Activated naive CD4-positive, alpha-beta T cell treated with anti-CD3 and anti-CD28 coated beads, Interleukin-2, amount 50 U/mL, for 16 hours (primary cell): ENCODE measurements around the gene BPIFB3.
"Not testable (repeated sequence)": the region's sequence is repeated elsewhere in the genome, so short reads cannot be mapped to it uniquely, and the experiment has no call there.

Experiments used
- DNase-seq: peaks from one replicate; pipeline ENCODE4 v3.0.0-alpha.2; 2020

Gene BPIFB3

DNA sequence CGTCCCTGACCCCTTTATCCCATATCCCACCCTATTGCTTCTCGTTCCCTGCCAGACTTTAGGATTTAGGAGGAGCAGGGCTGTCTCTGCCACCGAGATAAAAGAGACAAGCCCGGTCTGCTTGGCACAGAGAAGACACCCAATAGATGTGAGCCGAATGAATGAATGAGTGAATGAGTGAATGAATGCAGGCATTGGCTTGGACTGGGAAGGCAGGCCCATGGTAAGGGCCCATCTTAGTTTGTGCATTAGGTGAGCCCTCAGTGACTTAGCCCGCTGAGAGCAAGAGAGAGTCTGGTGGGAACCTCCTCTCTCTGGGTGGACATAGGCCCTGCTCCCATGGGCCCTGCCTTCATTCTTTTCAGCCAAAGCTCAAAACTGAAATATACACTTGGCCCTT lies 23.1 kb upstream of the BPIFB3 start:
- no peak for DNase-seq

DNA sequence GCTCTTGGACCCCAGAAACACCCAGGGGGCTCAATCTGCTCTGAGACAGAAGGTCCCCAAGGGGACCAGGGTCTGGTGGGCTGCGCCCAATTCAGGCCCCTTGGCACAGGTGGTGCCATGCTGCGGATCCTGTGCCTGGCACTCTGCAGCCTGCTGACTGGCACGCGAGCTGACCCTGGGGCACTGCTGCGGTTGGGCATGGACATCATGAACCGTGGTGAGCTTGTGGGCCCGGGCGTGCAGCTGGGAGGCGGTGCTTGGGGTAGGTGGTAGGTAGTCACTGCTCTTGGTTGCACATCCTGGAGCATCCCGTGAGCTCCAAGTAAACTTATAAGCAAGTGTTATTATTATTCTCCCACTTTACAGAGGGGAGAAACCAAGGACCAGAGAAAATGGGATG lies 22.2 kb upstream of the BPIFB3 start, which contains the start of gene BPIFB6:
BPIFB6 (plus strand) TSS at position 118 of the 400 bp plus-strand sequence; CDS start at position 118, 0 bp downstream.
- DNase-seq: no peak

DNA sequence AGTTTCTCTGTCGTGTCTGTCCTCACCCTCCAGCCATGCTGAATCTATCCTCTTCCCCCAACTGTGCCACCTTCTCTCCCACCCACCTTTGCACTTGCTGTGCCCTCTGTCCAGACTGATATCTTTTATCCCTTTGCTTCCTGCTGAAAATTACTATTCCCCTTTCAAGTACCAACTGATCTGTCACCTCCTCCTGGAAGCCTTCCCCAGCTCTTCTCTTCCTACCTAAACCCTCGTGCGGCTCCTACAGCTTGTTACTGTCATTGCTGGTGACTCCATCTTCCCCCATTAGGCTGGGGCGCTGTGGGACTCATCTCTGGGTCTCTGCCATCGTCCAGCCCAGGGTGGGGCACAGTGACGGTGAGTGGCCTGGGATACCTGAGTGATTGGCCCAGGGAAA lies 21.1 kb upstream of the BPIFB3 start:
- DNase-seq: no peak

DNA sequence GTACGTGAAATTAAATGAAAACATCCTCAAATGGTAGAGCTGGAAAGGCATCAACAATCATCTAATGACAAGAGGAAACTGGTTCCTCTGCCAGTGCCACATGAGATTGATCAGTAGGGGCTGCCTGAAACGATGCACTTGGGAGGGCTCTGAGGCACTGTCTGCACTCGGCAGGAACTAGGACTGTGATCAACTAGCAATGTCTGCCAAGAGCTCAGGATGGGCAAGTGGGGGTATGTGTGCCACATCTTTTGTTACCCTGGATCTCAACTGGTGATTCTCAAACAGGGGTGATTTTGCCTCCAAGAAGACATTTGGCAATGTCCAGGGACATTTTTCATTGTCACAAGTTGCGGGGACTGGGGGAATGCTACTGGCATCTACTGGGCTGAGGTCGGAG lies 20.3 kb upstream of the BPIFB3 start:
- no peak for DNase-seq

DNA sequence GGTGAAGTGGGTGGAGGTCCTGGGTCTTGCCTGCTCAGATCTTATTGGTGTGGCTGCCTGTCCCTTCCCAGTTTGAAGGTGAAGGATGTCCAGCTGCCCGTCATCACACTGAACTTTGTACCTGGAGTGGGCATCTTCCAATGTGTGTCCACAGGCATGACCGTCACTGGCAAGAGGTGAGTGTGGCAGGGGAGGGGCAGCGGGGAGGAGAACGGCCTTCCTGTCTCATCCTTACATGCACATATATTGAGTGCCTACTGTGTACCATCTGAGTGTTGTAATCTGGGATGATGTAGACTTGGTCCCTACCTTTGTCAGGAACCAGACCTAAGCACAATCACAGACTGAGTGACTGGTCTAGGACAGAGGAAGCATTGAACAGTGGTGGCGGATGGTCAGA lies 19.6 kb upstream of the BPIFB3 start:
- DNase-seq: no peak

DNA sequence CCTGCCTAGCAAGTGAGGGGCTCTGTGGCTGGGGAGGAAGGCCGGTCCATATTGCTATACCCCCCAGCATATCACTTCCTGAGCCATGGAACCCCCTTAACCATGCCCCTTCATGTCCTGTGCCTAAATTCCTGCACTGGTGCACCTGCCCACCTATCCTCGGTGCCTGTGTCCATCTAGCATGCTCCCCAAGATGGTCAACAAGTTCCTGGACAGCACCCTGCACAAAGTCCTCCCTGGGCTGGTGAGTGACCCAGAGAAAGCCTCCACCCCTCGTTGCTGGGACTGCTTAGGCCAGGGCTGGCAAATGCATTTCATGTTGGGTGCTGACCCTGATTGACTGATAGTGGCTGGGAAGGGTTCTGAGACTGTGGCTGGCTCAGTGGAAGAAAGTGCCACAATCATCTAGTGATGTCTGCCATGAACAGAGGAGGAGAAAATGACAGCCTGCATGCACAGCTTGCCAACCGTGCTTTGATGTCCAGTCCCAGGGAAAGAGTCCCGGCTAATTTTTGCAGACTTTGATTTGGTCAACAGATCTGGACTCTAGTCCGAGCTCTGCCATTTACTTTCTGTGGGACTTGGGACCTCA lies 18.7 kb upstream of the BPIFB3 start:
- no peak for DNase-seq

DNA sequence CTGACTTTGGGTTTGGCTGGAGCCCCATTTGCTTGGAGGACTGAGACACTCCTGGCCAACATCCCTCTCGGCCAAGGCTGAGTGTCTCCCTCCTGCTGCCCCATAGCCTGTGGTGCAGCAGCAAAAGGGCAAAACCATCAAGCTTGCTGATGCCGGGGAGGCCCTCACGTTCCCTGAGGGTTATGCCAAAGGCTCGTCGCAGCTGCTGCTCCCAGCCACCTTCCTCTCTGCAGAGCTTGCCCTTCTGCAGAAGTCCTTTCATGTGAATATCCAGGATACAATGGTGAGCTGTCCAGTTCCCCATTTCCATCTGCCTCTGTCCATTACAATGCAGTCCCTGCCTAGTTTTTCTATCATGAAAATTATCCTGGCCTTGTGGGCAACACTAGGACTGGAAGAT lies 16.2 kb upstream of the BPIFB3 start:
- no peak for DNase-seq

DNA sequence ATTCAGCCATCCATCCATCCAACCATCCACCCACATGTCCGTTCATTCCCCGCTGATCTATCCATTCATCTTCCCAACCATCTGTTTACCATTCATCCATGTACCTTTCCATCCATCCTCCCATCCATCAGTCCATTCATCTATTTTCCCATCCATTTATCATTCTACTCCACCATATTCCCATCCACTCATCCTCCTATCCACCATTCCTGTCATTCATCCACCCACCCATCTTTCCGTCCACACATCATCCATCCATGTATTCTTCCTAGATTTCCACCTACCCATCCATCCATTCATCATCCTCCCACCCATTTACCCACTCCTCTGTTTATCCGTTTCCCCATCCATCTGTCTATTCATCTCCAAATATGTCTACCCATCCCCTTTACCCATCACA lies 15.5 kb upstream of the BPIFB3 start:
- DNase-seq: no peak

DNA sequence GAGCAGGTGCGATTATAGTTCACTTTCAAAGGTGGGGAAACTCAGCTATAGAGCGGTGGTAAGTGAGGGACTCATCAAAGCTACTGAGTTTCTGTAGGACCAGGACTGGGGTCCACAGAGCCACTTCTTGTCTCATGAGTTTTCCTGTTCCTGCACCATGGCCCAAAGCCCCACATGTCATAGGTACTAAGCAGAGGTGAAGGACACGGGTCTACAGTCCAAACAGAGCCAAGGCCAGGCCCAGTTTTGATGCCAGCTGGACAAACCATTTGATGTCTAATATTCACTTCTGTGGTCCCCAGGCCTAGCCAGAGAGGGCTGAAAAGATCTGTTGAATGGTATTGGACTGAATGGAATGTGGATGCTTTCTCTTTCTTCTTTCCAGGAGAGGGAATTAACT lies 11.3 kb upstream of the BPIFB3 start:
- no peak for DNase-seq

DNA sequence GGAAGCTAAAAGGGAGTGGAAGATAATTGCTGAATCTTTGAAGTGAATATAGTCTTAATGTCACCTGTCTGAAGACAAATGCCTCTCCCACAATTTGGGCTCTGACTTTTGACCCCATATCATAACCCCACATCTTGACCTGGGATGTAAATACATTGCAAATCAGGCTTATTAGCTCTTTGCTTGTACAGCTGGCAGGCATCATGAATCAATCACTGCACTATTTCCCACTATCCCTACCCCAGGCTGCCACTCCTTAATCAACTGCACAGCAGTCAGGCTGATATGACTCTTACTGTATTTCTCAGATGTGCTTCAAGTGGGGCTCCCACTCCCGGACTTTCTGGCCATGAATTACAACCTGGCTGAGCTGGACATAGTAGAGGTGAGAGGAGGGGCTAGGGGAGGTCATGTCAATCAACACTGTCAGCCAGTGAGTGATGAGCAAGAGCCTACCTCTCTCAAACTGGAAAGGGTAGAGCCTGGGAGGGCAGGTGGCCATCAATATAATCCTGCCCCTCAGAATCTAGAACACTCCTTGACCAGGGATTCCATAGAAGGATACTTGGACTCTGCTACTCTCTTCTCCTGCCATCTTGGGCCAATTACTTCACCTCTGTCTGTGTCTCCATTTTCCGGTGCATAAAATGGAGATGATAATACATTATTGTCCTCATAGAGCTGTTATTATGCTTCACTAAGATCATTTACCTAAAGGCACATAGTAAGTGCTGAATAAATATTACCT lies 10.5 kb upstream of the BPIFB3 start:
- no peak for DNase-seq

DNA sequence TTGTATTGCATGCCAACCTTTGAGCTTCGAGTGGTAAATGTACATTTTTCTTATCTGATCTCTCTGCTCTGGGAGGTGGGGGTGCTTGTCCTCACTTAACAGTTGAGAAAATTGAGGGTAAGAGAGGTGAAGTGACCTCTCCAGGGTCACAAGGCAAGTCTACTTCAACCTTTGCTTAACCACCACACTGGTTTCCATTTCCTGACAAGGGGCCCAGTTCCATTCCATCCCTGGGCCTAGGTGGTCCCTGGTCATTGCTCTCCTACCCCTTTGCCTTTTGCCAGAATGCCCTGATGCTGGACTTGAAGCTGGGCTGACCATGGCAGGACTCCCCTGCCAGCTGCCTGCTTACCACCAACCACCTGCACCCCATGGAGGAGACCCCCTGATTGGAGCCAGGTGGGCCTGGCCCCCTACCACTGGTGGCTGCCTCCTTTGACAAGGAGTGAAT lies 9.9 kb upstream of the BPIFB3 start:
- DNase-seq: no peak

DNA sequence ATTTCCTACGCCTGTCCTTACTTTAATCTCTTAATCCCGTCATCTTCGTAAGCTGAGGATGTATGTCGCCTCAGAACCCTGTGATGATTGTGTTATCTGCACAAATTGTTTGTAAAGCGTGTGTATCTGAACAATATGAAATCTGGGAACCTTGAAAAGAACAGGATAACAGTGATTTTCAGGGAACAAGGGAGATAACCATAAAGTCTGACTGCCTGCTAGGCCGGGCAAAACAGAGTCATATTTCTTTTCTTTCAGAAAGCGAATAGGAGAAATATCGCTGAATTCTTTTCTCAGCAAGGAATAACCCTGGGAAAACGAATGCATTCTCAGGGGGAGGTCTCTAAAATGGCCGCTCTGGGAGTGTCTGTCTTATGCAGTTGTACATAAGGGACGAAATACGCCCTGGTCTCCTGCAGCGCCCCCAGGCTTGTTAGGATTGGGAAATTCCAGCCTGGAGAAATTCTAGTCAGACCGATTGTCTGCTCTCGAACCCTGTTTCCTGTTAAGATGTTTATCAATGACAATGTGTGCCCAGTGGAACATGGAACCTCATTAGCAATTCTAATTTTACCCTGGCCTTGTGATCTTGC lies 8.5 kb upstream of the BPIFB3 start:
- DNase-seq: not testable (repeated sequence)

DNA sequence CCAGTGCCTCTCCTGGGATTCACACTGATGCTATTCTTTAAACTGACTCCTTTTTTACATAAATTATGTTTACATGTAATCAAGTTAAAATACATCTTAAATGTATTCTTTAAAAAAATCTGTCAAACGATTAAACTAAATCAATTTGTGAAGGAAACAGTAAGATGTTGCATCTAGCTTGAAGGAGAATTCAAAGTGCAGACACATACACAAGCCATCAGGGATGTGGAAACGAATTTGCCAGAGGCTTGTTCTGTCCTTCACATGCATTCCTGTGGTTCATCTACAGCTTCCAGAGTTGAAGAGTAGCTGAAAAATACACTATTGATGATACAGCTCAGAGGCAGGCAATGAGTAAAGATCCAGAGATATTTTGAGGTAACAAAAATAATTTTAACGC lies 7.3 kb upstream of the BPIFB3 start:
- no peak for DNase-seq

DNA sequence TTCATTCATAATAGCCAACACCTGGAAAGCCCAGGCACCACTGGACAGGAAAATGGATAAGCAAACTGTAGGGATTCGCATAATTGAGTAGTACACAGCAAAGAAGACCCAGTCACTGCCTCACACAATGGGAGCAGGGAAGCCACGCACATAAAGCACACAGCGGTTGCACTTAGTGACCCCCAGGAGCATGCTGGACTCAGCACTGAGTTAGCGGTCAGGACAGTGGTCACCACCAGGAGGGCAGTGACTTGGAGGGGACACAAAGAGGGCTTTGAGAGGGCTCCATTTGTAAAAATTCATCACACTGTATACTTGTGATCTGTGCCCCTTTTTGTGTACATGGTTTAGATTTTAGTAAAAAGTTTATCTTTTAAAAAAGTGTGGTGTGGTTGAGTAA lies 2.4 kb upstream of the BPIFB3 start:
- DNase-seq: no peak

DNA sequence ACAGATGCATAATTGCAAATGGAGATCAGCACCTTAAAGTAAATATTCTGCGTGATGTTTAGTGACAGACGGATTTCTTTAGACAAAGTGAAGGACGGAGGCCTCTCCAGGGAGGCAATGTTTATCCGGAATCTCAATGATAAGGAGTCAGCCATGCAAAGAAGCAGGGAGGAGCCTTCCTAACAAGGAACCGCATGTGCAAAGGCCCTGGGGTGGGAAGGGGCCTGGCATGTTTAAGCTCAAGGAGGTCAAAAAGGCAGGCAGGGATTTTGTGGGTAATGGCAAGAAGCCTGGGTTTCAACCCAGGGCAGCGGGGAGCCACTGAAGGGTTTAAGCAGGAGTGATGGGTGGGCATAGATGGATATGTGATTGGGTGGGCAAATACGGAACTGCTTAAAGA lies 678 bp downstream of the BPIFB3 start:
- no peak for DNase-seq

DNA sequence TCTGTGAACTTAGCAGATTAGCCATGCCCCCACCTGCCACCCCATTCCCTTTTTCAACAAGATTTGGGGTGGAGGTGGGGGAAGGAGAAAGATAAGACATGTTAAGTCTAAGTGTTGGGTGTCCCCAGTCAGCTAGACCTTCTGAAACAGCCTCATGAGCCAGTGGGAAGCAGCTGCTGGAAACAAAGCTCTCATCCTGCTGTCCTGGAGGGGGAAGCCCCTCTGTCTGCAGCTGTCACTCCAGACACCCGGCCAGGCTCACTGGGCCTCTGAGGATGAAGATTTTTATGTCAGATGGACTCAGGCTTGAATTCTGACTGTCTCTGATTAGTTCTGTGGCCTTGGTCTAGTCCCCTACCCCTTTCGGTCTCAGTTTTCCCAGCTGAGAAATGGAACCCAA lies 1.1 kb downstream of the BPIFB3 start:
- no peak for DNase-seq

DNA sequence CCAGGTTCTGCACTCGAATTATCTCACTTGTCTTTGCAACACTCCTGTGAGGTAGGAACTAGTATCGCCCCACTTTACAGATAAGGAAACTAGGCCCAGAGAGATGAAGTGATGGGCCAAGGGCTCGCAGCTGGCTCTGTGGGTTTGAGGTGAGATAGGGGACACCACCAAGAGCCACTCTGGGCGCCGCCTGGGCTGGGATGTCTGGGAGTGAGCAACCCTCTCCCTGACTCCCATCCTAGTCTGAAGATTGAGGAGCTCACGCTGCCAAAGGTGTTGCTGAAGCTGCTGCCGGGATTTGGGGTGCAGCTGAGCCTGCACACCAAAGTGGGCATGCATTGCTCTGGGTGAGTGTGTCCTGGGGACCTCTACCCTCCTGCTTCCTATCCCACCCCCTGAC lies 5.4 kb downstream of the BPIFB3 start:
- no peak for DNase-seq

DNA sequence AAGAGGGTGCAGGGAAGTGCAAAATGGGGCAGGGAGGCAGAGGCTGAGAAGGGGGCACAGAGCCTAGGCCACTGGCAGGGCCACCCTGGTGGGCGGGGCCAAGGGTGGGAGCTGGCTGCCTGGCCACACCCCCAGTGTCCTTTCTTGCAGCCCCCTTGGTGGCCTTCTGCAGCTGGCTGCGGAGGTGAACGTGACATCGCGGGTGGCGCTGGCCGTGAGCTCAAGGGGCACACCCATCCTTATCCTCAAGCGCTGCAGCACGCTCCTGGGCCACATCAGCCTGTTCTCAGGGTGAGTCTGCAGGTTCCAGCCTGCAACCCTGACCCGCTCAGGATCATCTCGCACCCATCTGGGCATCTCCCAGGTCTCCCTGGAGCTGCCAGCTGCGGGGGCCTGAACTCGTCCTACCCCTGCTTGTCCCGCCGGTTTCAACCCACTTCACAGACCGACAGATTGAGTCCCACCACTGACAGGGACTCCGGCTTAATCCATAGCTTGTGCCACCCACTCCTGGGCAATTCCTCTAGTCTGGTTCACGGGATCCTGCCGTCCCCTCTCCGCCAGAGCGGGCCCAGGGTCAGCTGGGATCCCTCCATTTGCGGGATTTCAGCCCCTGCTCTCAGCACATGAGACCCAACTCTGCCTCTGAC lies 6.2 kb downstream of the BPIFB3 start:
- DNase-seq: no peak

DNA sequence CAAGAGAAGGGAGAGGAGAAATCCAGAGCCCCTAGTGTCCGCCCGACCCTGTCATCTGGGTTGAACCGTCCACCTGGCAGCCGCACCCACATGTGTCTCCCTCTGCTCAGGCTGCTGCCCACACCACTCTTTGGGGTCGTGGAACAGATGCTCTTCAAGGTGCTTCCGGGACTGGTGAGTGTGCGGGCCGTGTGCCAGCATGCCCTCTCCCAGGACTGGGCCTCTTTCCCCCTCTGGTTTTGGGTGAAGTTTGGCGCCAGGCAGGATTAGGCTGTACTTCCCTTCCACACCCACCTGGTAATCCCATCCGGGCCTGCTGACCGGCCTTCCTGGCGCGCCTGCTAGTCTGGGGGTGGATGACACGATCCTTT lies 7.9 kb downstream of the BPIFB3 start:
- DNase-seq: no peak

DNA sequence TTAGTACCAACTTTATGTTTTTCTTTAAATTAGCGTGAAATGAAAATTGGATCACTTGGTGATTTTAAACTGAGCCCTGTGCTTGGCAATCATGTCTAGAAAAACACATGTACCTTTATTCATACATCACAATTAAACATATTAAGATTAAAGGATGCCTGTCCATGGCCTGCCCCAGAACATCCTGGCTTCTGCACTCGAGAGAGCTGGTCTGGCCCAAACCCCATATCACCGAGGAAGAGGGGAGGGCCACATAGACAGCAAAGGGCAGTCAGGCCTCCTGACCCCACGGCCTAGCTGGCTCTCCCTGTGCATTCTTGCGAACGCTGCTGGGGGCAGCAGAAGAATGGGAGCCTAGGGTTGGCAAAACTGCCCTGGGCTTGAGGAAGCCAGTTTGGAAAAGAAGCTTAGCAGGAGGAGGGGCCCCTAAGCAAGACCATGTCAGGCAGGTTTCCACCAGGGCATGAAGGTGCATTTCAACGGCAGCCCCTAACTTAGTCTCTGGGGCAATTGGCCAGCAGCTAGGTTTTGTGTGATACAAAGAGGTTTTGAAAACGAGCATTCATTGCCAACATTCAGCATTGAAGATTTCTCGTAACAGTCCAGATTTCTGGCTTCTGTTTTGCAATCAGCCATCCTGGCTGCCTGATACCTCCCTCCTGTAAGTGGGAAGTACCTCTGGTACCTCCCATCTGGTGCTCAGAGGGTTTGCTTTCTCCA lies 8.6 kb downstream of the BPIFB3 start:
- no peak for DNase-seq

DNA sequence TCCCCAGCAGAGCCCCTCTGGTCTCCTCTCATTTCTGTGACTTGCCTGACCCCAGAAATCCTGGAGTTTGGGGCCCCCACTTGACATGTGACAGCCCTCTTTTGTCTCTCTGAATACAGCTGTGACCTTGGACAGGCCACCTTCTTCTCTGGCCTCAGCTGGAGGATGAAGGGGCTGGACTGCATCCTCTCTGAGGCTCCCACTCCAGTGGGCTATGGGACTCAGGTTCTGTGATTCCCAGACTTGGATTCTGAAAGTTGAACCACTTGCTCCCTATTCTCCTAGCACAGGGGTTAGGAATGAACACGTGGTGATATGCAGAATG lies 9.1 kb downstream of the BPIFB3 start:
- no peak for DNase-seq

DNA sequence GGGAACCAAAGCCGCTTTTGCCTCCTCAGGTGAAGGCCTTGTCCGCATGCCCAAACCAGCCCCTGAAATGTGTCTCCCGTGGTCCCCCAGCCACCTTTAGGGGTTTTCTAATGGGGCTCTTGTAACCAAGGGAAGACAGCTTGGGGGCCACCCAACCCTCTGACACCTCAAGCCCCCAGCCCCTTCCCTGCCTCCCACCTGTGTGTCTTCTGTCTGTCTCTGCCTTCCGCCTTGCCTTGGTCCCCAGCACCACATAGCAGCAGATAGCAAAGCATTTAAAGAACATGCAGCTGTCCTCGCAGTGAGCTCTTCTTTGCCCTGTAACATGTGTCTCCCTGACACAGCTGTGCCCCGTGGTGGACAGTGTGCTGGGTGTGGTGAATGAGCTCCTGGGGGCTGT lies 9.6 kb downstream of the BPIFB3 start:
- no peak for DNase-seq

DNA sequence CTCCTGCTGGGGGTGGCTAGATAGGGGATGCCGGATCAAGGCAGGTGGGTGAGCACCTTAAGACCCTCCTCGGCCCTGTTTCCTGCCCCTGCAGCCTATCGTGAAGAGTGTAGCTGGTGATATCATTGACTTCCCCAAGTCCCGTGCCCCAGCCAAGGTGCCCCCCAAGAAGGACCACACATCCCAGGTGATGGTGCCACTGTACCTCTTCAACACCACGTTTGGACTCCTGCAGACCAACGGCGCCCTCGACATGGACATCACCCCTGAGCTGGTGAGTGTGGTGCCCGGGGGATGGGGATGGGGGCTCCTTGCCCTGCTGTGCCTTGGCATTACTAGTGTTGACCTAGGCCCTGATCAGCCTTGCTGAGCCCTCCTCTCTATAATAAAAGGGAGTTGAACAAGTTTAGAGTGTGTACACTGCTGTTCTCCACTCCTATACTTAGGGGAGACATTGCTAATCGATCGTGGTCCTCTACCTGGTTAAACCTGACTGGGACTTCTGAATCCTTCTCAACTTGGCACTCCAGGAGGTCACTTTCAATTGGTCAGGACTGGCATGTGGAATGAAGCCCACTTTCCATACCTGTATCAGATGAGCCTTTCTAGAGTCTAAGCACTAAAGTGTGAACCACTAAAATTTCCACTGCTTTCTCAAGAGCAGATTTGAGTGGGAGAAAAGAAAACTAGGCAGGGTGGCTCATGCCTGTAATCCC lies 11.0 kb downstream of the BPIFB3 start:
- no peak for DNase-seq
